Stimulated activated CD8-positive, alpha-beta memory T cell treated with anti-CD3 and anti-CD28 coated beads, Interleukin-4, amount 100 ng/mL, for 48 hours (primary cell): ENCODE results near the gene S100Z.

Experiments used
- DNase-seq: peaks from one replicate; pipeline ENCODE4 v3.0.0-alpha.2; 2020

S100Z gene

GRCh38 chr5:76956033-76956432 lies 106.2 kb downstream of the S100Z start:
- DNase-seq = no peak

DNA sequence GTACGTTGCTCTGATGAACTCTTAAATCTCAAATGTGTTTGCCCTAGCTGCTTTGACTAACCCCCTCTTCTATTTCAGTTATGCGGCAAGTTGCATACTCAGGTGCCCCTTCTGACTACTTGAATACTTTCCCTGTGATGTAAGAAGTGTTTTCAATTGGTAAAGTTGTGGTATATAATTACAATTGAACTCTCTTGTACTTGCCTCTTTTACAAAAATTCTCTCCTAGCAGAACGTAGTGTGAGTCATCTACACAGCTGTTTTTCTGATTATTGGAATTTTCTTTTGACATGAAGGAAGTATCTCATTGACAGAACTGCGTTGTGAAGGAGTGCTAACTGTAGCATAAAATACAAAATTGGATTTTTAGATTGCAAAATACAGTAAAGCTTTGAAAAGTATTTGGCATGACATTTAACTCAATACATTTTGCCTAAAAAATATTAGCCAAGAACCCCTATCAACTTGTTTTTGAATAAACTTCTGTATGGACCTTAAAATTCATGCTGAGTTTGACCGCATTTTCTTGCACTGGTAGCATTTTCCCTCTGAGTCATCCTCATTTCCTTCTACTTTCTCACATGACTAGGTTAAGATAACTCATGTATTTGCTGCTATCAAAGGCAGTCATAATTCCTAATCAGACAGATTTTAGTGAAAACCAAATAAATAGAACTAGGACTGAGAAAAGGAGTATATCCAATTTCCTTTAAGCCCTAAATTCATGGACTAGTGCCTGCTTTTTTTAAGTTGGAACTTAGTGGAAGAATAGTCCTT lies 109.4 kb downstream of the S100Z start:
- DNase-seq = no peak

DNA sequence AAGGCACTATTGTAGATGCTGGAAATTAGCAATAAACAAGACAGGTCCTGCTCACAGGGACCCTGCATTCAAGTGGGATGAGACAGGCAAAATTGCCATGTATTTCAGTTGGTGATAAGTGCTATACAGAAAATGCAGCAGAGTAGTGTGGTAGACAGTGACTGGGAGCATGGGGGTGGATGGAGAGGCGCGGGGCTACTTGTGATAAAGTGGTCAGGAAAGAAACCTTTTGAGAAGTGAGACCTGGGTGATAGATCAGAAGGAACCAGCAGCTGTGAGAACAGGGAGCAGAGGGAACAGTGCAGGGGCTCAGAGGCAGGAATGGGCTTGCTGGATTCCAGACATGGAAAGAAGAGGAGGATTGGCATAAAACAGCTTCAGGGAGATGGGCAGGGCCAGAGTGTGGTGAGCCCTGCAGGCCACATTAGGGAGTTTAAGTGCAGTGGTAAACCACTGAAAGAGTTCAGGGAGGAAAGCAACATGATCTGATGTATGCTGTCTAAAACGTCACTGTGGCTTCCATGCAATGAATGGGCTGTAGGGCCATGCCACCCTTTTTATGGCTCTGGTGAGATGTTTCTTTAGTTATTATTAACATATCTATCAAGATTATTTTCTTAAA lies 110.3 kb downstream of the S100Z start:
- no peak for DNase-seq

- no peak for DNase-seq
Observed at GRCh38 chr5:76964060-76964459, 114.2 kb downstream of the S100Z start.
